Activated naive CD8-positive, alpha-beta T cell treated with anti-CD3 and anti-CD28 coated beads, Interleukin-2, amount 50 U/mL, for 24 hours (primary cell): ENCODE data around the gene CEBPG.

Experiments used
- ATAC-seq: fragments of 150-1000 bp; cut with Tn5 transposase; one replicate; pipeline ENCODE4 v1.10.0; 2021
- DNase-seq: peaks from one replicate; pipeline ENCODE4 v3.0.0; 2021
- H3K27ac Mint-ChIP-seq: one replicate; pipeline ENCODE4 v1.8.0; 2021; ENCODE audit warnings: mild to moderate bottlenecking, mixed read lengths
- H3K27me3 Mint-ChIP-seq: one replicate; pipeline ENCODE4 v1.8.0; 2021; ENCODE audit warnings: mixed read lengths
- H3K36me3 Mint-ChIP-seq: one replicate; pipeline ENCODE4 v1.8.0; 2021; ENCODE audit warnings: low read depth, mixed read lengths
- H3K4me1 Mint-ChIP-seq: one replicate; pipeline ENCODE4 v1.8.0; 2021; ENCODE audit warnings: mixed read lengths
- H3K4me3 Mint-ChIP-seq: one replicate; pipeline ENCODE4 v1.8.0; 2021; ENCODE audit warnings: mild to moderate bottlenecking, moderate library complexity, mixed read lengths
- H3K9me3 Mint-ChIP-seq: one replicate; pipeline ENCODE4 v1.8.0; 2021; ENCODE audit warnings: mixed read lengths

Gene CEBPG

DNA sequence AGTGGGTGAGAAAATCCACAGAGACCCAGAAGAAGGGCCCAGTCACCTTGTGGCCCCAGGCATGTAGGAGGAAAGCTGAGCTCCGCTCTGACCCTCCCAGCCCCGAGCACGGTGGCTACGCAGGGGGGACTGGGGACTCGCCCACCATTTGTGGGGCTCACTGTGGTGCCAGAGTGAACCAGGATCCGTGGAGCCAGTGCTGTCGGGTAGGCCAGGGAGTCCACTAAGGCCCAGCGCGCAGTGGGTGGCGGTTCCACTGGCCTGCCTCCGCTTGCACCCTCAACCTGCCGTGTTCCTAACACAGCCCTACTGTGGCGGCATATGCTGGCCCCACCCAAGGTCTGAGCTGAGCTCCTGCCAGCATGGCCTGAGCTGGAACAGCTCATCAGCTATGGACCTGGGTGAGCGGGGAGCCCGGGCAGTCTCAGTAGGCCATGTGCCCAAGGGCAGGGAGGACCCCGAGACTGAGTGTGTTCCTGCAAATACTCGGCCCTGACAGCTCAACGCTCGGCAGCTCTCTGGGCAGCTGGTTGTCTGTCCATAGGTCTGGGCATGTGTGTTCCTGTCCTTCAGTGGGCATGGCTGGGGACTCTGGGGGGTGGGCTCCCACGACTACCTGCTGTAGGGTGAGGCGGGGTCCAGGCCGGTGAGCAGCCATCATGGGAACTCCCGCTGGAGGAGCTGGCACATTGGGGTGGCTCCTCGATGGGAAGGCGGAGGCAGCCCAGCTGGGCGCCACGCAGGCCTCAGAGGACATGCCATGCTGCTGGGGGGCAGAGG is 36.6 kb downstream of the CEBPG start:
- Mint-ChIP-seq H3K4me1 (no peaks in the 10 kb centered on the region), H3K27me3 (no peaks in the 10 kb centered on the region), H3K9me3 (no peaks in the 10 kb centered on the region), H3K27ac (no peak overlapping the region), H3K4me3 (no peak overlapping the region), H3K36me3 (no peaks in the 10 kb centered on the region)
- ATAC-seq, result no peak
- DNase-seq, result no peak

DNA sequence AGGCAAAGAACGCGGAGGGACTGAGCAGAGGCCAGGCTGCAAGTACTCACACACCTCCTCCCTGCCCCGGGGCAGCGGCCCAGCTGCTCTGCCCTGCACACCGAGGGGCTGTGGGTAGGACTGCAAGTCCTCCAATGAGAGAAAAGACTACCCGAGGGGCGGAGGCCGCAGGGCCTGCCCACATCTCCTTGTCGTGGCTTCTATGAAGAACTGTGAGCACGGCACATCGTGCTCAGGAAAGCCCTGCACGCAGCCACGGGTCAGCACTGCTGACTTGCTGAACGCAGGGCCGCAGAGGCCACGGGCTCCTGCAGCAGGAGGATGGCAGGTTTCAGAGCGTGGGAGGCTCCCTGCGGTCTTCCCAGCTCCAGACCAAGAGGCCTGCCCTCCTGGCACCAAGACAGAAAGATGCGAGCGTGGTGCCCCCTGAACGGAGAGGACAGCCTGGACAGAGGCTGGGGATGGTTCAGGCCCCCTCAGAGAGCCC is 37.4 kb downstream of the CEBPG start:
- DNase-seq, result no peak
- no peak for ATAC-seq
- no peak overlapping the region for H3K4me3 Mint-ChIP-seq
- H3K27me3 Mint-ChIP-seq, result no peaks in the 10 kb centered on the region
- no peaks in the 10 kb centered on the region for H3K4me1 Mint-ChIP-seq
- no peaks in the 10 kb centered on the region for H3K9me3 Mint-ChIP-seq
- no peaks in the 10 kb centered on the region for H3K36me3 Mint-ChIP-seq
- no peak overlapping the region for H3K27ac Mint-ChIP-seq

DNA sequence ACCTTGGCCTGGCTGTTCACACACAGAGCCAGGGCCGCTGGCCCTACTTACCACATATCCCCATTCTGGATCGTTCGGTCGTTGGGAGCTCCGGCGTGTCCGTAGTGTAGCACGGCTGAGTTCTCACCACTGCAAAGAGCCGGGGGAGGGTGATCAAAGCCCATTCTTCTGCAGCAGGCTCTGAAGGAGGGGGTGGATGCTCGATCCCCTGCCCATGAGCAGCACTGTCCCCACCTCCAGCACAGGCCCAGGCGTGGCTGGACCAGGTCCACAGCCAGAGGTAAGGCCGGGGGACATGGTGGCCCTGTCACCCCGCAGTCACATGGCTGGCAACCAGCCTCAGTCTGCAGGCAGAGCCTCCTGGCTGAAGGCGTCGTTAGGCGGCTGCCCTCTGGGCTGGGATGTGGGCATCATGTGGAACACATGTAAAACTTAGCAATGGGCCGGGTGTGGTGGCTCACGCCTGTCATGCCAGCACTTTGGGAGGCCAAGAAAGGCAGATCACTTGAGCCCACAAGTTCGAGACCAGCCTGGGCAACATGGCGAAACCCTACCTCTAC is 38.2 kb downstream of the CEBPG start:
- H3K36me3 Mint-ChIP-seq, result no peaks in the 10 kb centered on the region

DNA sequence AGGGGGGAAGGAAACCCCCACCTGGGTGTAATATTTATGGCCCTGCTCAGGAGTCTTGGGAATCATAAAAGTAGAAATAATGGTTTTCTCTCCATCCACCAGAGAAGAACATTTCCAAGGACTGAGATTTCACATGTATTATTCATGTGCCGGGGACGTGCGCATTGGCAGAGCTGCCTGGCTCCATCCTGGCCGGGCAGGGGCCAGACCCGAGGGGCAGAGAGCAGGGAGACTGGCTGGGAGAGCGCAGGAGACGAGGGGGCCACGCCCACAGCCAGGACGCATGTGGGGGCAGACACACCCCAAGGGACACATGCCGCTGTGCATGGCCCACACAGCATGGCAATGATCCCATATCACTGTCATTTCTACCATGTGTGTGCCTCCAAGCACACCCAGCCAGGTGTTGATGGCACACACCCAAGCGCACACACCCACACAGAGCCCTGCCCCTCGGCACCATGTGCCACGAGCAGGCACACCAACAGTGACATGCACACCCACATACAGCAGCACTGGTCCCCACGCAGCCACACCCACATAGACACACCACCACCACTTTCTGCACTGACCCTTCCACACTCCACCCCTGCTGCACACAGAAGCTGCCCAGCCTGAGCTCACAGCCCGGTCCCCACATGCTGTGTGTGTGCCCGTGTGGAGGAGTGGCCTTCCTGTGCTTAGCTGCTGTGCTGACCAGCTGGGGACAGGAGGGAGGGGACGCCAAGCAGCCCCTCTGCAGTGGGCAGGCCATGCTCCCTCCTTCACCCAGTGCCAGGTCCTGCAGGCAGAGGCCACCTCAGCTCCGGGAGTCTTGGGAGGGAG is 39.3 kb downstream of the CEBPG start:
- ATAC-seq (no peak), DNase-seq (no peak)
- no peaks in the 10 kb centered on the region for H3K9me3 Mint-ChIP-seq
- H3K36me3 Mint-ChIP-seq, result no peaks in the 10 kb centered on the region
- no peak overlapping the region for H3K27ac Mint-ChIP-seq
- H3K4me1 Mint-ChIP-seq, result peaks cover 6% of the 10 kb centered on the region
- H3K4me3 Mint-ChIP-seq, result no peak overlapping the region
- no peaks in the 10 kb centered on the region for H3K27me3 Mint-ChIP-seq

More for the DNA sequence above, 38.2 kb downstream of the CEBPG start:
- Mint-ChIP-seq H3K27ac (no peak overlapping the region), H3K4me1 (peaks cover 5% of the 10 kb centered on the region), H3K4me3 (no peak overlapping the region), H3K27me3 (no peaks in the 10 kb centered on the region), H3K9me3 (no peaks in the 10 kb centered on the region)
- no peak for DNase-seq
- ATAC-seq, result no peak

DNA sequence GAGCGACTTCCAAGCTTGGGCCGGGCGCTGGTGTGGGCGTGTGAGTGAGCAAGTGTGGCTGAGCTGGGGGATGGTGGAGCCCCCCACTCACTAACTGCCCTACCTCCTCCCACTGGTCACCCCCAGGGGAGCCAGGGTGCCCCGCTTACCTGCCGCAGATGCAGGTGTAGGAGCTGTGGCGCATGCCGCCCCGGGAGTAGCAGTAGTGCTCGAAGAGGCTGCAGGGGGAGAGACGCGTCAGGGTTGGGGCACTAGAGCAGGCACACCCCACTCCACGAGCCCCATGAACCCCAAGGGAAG is 39.9 kb downstream of the CEBPG start:
- ATAC-seq, result no peak
- Mint-ChIP-seq H3K27me3 (no peaks in the 10 kb centered on the region), H3K4me3 (no peak overlapping the region), H3K4me1 (peaks cover 6% of the 10 kb centered on the region), H3K9me3 (no peaks in the 10 kb centered on the region), H3K36me3 (no peaks in the 10 kb centered on the region), H3K27ac (no peak overlapping the region)
- no peak for DNase-seq

DNA sequence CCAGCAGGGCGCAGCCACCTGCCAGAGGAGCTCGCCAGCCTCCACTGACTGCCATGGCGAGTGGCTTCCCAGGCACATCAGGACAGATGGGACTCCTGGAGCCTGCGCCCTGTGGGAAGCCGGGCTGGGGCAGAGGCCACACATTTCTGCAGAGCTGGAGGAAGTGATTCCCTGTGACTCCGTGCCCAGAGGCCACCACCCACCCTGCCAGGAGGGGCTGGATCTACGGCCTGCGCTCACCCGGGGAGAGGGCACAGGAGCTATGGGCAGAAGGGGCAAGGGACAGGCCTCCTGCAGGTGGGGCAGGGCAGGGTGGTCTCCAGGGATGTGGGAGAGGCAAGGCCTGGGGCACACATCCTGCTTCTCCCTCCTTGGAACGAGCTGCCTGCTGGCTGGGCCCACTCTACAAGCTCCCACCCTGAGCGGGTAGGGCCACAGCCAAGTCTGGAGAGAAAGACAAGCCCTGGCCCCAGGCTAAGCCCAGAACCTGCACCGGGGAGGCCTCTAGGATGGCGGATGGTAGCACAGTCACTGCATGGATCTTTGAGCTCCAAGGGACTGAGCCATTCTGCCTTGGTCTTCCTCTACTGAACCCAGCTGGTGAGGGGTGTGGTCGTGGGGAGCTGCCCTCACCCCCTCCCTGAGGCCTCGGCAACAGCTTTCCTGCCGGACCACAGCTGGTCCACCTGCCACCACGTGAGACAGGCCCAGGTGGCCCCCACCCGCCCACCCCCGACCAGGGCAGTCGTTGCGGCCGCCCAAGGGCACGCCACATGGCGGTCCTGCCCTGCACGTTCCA is 40.6 kb downstream of the CEBPG start:
- no peaks in the 10 kb centered on the region for H3K27me3 Mint-ChIP-seq
- H3K9me3 Mint-ChIP-seq, result no peaks in the 10 kb centered on the region
- DNase-seq (no peak), ATAC-seq (no peak)
- peaks cover 6% of the 10 kb centered on the region for H3K4me1 Mint-ChIP-seq
- no peak overlapping the region for H3K27ac Mint-ChIP-seq
- H3K4me3 Mint-ChIP-seq, result no peak overlapping the region
- H3K36me3 Mint-ChIP-seq, result no peaks in the 10 kb centered on the region

DNA sequence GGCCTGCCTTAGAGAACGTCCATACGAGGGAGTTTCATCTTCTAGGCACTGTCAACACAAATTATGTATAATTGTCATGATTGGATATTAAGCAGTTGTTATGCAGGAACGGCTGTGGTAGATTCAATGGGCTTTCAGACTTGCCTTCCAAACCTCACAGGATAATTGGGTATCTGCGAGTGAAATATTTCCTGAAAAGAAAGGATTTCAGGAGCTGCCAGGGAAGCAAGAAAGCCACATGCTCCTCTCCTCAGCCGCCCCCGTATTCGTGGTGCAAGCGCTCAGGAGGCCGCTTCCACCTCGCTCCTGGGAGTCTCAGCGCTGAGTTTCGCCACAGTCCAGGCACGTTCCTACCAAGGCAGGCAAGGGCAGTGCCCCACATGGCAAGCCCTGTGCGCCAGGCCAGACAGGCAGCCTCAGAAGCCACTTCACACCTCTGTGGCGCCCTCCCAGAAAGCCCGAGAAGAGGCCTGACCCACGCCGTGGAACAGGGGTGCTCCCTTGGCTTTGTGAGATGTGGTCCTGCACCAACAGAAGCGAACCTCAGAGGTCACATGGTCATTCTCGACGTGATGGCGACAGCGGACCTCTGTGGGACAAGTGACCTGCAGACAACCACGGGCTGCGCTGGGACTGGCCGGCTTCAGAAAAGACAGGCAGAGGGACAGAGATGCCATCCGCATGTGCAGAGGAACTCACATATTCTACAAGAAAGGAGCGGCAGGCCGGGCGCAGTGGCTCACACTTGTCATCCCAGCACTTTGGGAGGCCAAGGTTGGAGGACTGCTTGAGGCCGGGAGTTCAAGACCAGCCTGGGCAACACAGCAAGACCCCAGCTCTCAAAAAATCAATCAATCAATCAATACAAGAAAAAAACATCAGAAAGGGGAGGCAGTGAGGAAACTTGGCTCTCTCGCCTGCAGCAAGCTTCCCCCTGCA is 41.4 kb downstream of the CEBPG start:
- Mint-ChIP-seq H3K4me1 (peaks cover 6% of the 10 kb centered on the region), H3K27me3 (no peaks in the 10 kb centered on the region), H3K4me3 (no peak overlapping the region), H3K27ac (no peak overlapping the region), H3K36me3 (no peaks in the 10 kb centered on the region), H3K9me3 (no peaks in the 10 kb centered on the region)
- ATAC-seq, result no peak
- DNase-seq, result no peak

DNA sequence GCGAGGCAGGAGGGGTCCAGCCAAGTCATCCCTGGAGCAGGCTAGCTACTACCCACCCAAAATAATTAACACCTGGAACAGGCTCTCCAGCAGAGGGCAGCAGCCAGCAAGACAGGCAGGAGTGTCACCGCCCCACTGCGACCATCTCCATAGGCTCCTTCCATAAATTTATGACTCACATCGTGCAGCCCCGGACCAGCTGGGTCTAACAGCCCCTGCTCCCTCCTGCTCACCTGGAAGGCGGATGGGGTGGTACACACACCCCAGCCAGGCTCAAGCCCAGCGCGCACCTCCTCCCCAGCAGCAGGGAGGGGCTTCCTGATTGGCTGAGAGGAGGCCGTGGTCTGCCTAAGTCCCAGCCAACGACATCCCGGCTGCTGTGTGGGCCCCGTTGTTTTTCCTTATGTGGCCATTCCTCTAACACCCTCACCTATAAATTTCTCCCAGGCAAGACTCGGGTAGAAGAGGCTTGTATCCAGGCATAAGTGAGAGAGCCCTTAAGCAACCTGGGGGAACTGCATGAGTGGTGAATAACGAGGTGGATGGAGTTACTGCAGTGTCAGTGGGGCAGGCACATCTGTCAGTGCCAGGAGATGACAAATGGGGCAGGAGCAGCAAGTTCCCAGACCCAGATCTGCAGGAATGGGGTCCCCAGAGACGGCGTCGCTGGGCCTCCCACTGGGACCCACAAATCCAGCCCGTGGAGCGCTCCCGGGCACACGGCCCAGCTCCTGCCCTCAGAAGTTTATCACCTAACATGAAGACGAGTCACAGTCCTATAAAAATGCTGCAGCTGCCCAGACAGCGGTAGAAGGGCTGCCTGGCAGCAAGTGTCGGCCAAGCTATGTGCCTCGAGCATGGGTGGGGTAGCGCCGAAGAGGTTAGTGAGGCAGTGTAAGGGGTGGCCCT is 43.1 kb downstream of the CEBPG start:
- Mint-ChIP-seq H3K9me3 (no peaks in the 10 kb centered on the region), H3K27ac (no peak overlapping the region), H3K4me1 (peaks cover 6% of the 10 kb centered on the region), H3K4me3 (peak overlapping the region; percentile 42), H3K27me3 (no peaks in the 10 kb centered on the region), H3K36me3 (no peaks in the 10 kb centered on the region)
- ATAC-seq (peak; percentile 64), DNase-seq (peak; percentile 73)

DNA sequence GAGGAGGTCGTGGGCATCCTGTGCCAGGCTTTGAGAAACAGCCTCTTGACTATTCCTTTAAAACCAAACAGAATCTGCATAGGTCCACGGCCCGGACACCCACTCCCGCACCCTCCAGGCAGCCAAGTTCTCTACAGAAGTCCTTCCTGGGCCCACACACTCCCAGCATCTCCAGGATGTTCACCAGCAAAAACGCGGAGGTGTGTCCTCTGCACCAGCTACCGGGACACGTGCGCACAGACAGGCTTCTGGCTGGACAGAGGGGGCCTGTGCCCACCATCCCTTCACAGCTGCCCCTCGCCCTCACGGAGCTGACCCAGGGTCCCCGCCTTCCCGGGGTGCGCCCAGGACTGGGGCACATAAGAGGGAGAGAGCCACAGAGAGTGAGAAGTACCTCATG is 44.2 kb downstream of the CEBPG start:
- no peaks in the 10 kb centered on the region for H3K36me3 Mint-ChIP-seq
- no peak overlapping the region for H3K27ac Mint-ChIP-seq
- H3K9me3 Mint-ChIP-seq, result no peaks in the 10 kb centered on the region
- H3K4me1 Mint-ChIP-seq, result peaks cover 6% of the 10 kb centered on the region
- no peak overlapping the region for H3K4me3 Mint-ChIP-seq
- no peak for DNase-seq
- no peak for ATAC-seq
- no peaks in the 10 kb centered on the region for H3K27me3 Mint-ChIP-seq

DNA sequence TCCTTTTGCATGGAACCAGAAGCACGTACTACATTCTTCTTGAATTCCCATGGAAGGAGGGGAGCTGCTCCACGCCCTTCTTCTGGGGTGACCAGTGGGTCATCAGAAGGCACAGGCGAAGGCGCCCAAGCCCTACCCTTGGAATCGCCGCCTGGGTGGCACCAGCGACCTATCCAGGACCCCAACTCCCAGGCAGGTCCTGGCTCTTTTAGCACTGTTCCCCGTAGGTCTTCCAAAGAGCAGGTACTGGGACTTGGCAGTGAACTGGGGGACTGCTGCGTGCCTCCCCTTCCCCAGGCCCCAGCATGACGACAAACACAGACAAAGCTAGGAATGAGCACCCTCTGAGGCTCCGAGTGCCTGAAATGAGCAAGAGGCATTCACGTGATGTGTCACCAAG is 45.0 kb downstream of the CEBPG start:
- Mint-ChIP-seq H3K36me3 (no peaks in the 10 kb centered on the region), H3K27ac (no peak overlapping the region), H3K4me3 (no peak overlapping the region), H3K9me3 (no peaks in the 10 kb centered on the region), H3K4me1 (peaks cover 6% of the 10 kb centered on the region), H3K27me3 (no peaks in the 10 kb centered on the region)
- DNase-seq (no peak), ATAC-seq (no peak)

DNA sequence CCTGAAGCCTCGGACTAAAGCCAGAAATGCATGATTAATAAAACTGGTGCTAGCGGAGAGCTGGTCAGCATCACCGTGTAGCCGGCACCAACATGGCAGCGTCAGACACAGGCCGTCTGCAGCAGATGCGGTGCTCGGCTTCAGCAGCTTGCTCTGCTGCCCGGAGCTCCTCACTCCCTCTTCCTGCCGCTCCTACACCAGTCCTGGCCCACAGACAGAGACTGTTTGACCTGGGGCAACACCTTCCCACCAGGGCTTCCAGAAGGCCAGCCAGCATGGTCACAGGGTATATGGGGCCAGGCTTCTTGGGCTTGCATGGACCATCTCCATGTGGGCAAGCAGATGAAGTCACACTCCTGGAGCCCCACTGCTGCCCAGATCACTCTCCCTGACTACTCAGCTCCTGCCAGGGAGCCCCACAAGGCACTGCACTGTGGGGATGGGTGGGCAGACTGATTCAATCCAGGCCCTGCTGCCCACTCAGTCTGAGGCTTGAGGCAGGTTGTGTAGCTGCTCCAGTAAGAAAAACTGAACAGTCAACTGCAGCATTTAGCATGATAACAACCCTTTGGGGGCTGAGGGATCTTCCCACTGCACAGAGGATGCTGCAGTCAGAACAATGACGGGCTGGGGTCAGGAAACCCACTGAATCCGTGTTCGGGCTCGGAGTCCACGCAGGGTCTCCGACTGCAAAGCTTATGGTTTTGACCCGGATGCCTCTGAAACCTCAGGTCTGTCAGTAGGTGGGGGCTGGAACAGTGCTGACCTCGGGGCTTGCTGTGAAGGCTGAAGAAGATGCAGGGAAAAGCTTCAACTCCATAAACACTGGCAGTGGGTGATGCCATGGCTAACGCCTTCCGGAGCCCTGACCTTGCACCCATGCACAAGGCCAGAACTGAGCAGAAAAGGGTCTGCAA is 45.6 kb downstream of the CEBPG start:
- H3K27ac Mint-ChIP-seq, result no peak overlapping the region
- H3K4me3 Mint-ChIP-seq, result no peak overlapping the region
- peaks cover 6% of the 10 kb centered on the region for H3K4me1 Mint-ChIP-seq
- H3K27me3 Mint-ChIP-seq, result no peaks in the 10 kb centered on the region
- no peaks in the 10 kb centered on the region for H3K36me3 Mint-ChIP-seq
- no peaks in the 10 kb centered on the region for H3K9me3 Mint-ChIP-seq
- ATAC-seq (no peak), DNase-seq (no peak)

DNA sequence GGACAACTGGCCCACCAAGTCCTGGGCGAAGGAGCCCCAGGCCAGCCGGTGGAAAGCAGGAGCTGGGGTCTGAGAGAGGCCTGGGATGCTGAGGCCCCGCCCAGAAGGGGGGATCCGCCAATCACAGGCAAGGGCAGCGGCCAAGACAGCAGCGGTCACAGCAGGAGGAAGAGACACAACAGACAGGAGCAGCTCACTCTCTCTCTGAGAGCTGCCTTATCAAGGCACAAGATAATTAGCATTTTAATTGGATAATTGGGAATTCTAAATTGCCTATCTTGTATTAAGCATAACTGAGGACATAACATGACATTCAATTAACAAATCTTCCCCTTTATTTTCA is 46.2 kb downstream of the CEBPG start:
- ATAC-seq (no peak), DNase-seq (no peak)
- Mint-ChIP-seq H3K9me3 (no peaks in the 10 kb centered on the region), H3K4me3 (no peak overlapping the region), H3K4me1 (peaks cover 6% of the 10 kb centered on the region), H3K27ac (no peak overlapping the region), H3K27me3 (no peaks in the 10 kb centered on the region), H3K36me3 (no peaks in the 10 kb centered on the region)
